Activated naive CD4-positive, alpha-beta T cell (primary cell): ENCODE measurements around the gene FAM13B.

Experiments
- DNase-seq, 4 experiments: peaks; one replicate each; lab custom pipeline; 2025; lab: John Stamatoyannopoulos, UW

FAM13B gene

DNA sequence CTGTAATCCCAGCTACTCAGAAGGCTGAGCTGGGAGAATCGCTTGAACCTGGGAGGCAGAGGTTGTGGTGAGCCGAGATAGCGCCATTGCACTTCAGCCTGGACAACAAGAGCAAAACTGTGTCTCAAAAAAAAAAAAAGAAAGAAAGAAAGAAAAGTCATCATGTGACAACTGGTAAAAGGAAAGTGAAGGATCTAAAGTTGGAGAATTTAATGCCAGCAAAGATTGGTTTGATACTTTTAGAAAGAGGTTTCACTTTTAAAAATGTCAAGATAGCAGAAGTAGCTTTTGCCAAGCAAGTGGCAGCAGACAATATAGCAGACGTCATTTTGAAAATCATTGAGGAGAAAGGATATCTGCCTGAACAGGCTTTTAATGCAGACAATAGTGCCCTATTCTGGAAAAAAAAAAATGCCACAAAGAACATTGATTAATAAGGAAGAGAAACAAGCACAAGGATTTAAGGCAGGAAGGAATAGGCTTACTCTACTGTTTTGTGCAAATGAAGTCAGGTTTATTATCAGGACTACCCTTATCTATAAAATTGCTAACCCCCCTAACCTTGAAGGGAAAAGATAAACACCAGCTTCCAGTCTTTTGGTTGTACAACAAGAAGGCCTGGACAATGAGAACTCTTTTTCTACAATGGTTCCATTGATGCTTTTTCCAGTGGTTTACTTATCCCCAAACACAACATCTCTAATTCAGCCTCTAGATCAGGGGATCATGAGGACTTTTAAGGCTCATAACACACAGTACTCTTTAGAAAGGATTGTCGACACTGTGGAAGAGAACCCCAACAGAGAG lies 131.7 kb downstream of the FAM13B start:
- DNase-seq, result no peak

DNA sequence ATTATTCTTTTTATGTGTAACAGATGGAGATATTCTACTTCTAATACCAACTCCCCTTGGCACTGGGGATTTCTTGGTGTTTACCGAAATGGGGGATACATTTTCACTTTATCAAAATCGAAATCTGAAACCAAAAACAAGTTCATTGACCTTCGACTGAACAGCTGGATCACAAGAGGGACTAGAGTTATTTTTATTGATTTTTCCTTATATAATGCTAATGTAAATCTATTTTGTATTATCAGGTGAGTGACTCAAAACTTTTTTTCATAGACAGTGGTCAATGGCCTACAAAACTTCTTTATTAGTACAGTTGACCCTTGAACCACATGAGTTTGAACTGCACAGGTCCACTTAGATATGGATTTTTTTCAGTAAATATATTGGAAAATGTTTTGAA lies 133.4 kb downstream of the FAM13B start:
- DNase-seq, result no peak

GRCh38 chr5:137896560-137896959 lies 136.3 kb downstream of the FAM13B start:
- DNase-seq, result no peak

- DNase-seq, result no peak
Observed at GRCh38 chr5:137894586-137894985, 138.3 kb downstream of the FAM13B start.

- DNase-seq, result no peak
Observed at GRCh38 chr5:137891849-137892248, 141.0 kb downstream of the FAM13B start.

DNA sequence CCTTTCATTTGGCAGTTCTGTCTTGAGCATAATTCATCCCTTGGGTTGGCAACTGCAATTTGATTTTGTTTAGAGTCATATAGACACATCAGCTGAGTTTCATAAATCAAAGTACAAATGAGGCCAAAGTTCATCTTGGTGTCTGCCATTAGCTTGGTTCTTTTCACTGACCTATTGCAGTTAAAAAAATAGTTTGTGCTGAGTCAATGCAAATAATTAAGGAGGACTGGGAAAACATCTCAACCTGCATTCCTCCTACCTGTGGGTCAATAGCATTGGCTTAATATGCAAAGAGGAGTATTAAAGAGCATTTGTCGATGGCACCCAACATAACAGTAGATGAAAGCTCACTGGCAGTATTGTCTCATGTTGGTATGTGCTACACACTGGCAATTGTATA lies 142.0 kb downstream of the FAM13B start:
- DNase-seq, result no peak

DNA sequence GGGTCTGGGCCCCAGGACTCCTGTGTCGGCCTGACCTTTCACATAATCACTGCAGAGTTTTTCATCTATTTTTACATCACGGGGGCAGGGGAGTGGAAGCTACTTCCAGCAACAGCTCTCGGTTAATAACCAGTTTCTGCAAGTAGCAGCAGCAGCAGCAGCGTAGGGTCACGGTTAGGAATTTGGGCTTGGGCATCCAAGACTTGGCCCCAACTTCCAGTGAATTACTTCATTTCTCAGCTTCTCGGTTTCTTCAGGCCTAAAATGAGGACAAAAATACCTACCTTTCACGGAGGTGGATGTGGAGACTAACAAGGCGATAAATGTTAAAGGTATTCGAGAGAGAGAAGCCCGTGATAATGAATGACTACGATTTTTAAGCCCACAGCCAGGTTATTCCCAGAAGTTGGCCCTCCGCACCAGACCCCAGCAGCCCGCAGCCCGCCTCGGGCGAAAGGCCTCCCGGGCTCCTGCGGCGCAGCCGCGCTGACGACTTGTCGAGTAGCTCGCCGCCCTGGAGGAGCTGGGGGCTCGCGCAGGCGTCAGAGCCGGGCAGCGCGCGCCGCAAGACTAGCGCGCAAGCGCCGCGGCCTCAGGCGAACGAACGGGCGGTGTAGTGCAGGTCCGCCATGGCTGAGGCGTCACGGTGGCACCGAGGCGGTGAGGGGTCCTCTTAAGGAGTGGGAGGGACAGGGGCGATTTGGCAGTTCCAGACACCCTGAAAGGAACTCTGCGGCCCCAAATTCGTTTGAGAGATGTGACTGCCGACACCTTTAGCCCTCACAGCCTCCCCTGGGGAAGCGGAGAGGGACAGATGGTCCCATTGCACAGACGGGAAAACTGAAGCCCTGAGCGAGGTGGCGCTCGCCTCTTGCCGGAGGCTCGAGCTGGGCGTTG lies 143.8 kb downstream of the FAM13B start, which contains the start of gene PKD2L2:
Gene PKD2L2, plus strand, starts transcription at position 595 of the 897 bp plus-strand sequence. Its CDS starts 35 bp downstream, at position 630.
- peak; percentile 48 to 73 (median 60) for DNase-seq

DNA sequence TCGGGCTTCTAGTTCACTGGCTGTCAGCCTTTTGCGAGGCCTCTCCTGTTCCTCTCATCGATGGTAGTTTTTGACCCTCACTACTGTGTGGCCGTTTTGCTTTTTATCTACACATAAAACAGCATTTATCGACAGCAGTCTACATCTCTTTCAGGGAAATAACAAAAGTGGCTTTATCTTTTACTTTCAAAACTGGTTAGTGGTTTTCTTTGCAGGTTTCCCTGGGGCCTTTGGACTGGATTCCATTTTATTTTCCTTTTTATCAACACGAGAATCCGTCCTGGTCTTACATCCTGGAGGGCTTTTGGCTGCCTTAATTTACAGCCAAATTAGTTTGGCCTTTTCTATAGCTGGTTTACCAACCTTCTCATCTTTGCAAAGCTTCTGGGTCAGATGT lies 144.4 kb downstream of the FAM13B start:
- DNase-seq, result no peak
